ENCODE results near the gene MRPL47.

DNA sequence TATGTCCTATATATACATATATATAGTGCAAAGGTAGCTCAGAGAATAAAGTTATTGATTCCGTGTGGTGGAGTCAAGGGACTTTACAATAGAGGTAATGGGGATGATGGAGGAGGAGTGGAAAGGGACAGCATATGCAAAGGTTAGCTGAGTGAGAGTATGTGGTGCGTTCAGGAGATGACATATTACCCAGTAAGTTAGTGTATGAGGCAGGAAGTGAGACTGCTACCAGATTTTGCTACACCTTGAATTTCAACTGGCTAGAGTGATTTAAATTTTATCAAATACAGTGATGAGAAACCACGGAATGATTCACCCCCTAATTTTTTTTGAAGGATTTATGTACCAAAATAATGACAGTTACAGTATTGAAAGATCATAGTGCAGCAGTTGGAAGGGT is 38.9 kb downstream of the MRPL47 start:
- TF ChIP-seq, protein P1, sequence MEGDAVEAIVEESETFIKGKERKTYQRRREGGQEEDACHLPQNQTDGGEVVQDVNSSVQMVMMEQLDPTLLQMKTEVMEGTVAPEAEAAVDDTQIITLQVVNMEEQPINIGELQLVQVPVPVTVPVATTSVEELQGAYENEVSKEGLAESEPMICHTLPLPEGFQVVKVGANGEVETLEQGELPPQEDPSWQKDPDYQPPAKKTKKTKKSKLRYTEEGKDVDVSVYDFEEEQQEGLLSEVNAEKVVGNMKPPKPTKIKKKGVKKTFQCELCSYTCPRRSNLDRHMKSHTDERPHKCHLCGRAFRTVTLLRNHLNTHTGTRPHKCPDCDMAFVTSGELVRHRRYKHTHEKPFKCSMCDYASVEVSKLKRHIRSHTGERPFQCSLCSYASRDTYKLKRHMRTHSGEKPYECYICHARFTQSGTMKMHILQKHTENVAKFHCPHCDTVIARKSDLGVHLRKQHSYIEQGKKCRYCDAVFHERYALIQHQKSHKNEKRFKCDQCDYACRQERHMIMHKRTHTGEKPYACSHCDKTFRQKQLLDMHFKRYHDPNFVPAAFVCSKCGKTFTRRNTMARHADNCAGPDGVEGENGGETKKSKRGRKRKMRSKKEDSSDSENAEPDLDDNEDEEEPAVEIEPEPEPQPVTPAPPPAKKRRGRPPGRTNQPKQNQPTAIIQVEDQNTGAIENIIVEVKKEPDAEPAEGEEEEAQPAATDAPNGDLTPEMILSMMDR (IDR thresholded peaks at IDR 0.05): no peak
- TF ChIP-seq POLR2A (IDR thresholded peaks at IDR 0.05): no peak

All from Peyer's patch (tissue), 4 donors.